ENCODE results near the gene CRBN. TPM values are rescaled to one million over a fixed set of nuclear protein-coding genes. Genes with fewer than 3 reads are reported as not detected.

CRBN gene
- total and polyA plus RNA-seq, 2 donors (not counting 3 experiments of a cell fraction or from before 2014, with no cell fraction given) = 25.2 to 36.1 TPM

DNA sequence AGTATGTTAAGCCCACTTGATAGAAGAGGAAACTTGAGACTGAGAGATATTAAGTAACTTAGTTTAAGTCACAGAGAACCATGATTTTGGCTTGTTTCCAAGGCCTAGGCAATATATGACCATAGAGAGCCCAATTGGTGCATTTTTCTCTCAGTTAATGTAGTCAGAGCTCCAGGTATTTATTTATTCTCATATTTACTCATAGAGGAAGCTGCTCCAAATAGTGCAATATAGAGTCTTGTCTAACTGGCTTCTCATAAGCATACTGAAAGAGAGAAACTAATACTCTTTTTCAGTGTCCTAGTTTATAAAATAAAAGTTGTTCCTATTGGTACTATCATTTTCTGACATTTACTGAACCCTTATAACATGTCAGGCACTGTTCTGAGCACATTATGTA lies 37.6 kb downstream of the CRBN start:
- CTCF ChIA-PET = interaction anchor here (1.5 kb wide), 1 partner anchor 9 kb away, joined by 4 read pairs; no protein-coding TSS in a partner anchor
- intact Hi-C loops (cut with micrococcal nuclease) = no loop called here
- no TSS peak for BruUV-seq (replicated peaks)

More for the DNA sequence above, 37.6 kb downstream of the CRBN start:
- no peak overlapping the region for H3K4me2 ChIP-seq (ENCODE audit: insufficient read depth, low read length)
- H3K36me3 ChIP-seq (ENCODE audit: control insufficient read depth in 2 of 2, extremely low read depth in 1 of 2, insufficient read depth in 2 of 2, low read length in 2 of 2) = peaks cover 6 to 12% of the 10 kb centered on the region in 2 experiments
- H3K9me3 ChIP-seq (replicated peaks; ENCODE audit: control insufficient read depth, insufficient read depth, low read length) = no peaks in the 10 kb centered on the region
- dilution Hi-C loops (cut with MboI; ENCODE audit: extremely low pct_ligation_motif_present, low sequenced_read_pairs) = no loop called here
- FAIRE-seq (no peak), DNase-seq (ENCODE audit: low read depth, low spot score) (no peak)
- H3K79me2 ChIP-seq (ENCODE audit: control insufficient read depth, insufficient read depth, low read length) = peaks cover 6% of the 10 kb centered on the region
- no peaks in the 10 kb centered on the region for H3K27me3 ChIP-seq (ENCODE audit: control insufficient read depth in 2 of 2, insufficient read depth in 2 of 2, low read length in 2 of 2)
- no peak overlapping the region for H2AFZ ChIP-seq (ENCODE audit: low read depth, low read length)
- TF ChIP-seq, protein P1, sequence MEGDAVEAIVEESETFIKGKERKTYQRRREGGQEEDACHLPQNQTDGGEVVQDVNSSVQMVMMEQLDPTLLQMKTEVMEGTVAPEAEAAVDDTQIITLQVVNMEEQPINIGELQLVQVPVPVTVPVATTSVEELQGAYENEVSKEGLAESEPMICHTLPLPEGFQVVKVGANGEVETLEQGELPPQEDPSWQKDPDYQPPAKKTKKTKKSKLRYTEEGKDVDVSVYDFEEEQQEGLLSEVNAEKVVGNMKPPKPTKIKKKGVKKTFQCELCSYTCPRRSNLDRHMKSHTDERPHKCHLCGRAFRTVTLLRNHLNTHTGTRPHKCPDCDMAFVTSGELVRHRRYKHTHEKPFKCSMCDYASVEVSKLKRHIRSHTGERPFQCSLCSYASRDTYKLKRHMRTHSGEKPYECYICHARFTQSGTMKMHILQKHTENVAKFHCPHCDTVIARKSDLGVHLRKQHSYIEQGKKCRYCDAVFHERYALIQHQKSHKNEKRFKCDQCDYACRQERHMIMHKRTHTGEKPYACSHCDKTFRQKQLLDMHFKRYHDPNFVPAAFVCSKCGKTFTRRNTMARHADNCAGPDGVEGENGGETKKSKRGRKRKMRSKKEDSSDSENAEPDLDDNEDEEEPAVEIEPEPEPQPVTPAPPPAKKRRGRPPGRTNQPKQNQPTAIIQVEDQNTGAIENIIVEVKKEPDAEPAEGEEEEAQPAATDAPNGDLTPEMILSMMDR (IDR thresholded peaks at IDR 0.05; ENCODE audit: extremely low read depth in 1 of 2, insufficient read depth in 1 of 2, low read depth in 1 of 2, low read length in 2 of 2) = no peak
- no peak for TF ChIP-seq EZH2 (IDR thresholded peaks at IDR 0.05; ENCODE audit: borderline replicate concordance, low read depth, low read length, severe bottlenecking)
- no peak for TF ChIP-seq POLR2AphosphoS5 (IDR thresholded peaks at IDR 0.05; ENCODE audit: insufficient read depth, low read depth, low read length)
- TF ChIP-seq, protein P2, sequence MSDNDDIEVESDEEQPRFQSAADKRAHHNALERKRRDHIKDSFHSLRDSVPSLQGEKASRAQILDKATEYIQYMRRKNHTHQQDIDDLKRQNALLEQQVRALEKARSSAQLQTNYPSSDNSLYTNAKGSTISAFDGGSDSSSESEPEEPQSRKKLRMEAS (IDR thresholded peaks at IDR 0.05; ENCODE audit: insufficient read depth, insufficient read length) = no peak
- no peak for TF ChIP-seq FOS (IDR thresholded peaks at IDR 0.05; ENCODE audit: borderline replicate concordance, insufficient read depth, low read length)
- no peak for TF ChIP-seq GATA2 (IDR thresholded peaks at IDR 0.05; ENCODE audit: insufficient read depth, insufficient read length, low read depth, low read length)
- TF ChIP-seq MYC (IDR thresholded peaks at IDR 0.05; ENCODE audit: low read depth, low read length) = no peak
- TF ChIP-seq JUN (IDR thresholded peaks at IDR 0.05; ENCODE audit: borderline replicate concordance, insufficient read depth, insufficient read length, low read depth) = no peak
- no peak for TF ChIP-seq POLR2A (IDR thresholded peaks at IDR 0.05; ENCODE audit: low read depth, low read length)
- H3K9ac ChIP-seq (replicated peaks; ENCODE audit: extremely low read depth, insufficient read depth, low read length) = no peak overlapping the region
- no peak overlapping the region for H3K27ac ChIP-seq (ENCODE audit: insufficient read depth, low read depth, low read length)
- H3K4me1 ChIP-seq (ENCODE audit: control insufficient read depth, extremely low read depth, insufficient read depth, low read length) = no peaks in the 10 kb centered on the region
- no peaks in the 10 kb centered on the region for H3K9me1 ChIP-seq (replicated peaks; ENCODE audit: control insufficient read depth, extremely low read depth, insufficient read depth, low read length)
- no peaks in the 10 kb centered on the region for H4K20me1 ChIP-seq (replicated peaks; ENCODE audit: control insufficient read depth, extremely low read depth, insufficient read depth, low read length)
- H3K4me3 ChIP-seq (replicated peaks in 1 of 3; ENCODE audit: insufficient read depth in 1 of 3, low read depth in 1 of 3, low read length in 3 of 3) = no peak overlapping the region
- POLR2A ChIA-PET = no interaction called here
